AG04450 (cell line): Measurements from ENCODE around the gene ZNF689. TPM values are rescaled to one million over a fixed set of nuclear protein-coding genes. Genes with fewer than 3 reads are reported as not detected.

Experiments
- CTCF ChIA-PET: fragments of 300-600, 350-600 bp; formaldehyde crosslinking; extraction: SDS; loops from one replicate; lab custom pipeline; 2022; ENCODE audit warnings: antibody characterized with exemption, inconsistent platforms; lab: Charles Lee
- POLR2A ChIA-PET: fragments of 350-600 bp; formaldehyde crosslinking; extraction: SDS; loops from one replicate; lab custom pipeline; 2021; ENCODE audit warnings: antibody characterized with exemption, inconsistent platforms; lab: Yijun Ruan, JAX
- DNase-seq: peaks from one replicate; pipeline ENCODE4 v3.0.0-alpha.2; 2011; ENCODE audit warnings: low read depth, low spot score
- H3K27ac ChIP-seq: one replicate; pipeline ENCODE4 v1.5.1; 2012; ENCODE audit warnings: low read depth, low read length, control low read depth
- H3K27me3 ChIP-seq: one replicate; pipeline ENCODE4 v1.6.0; 2012; ENCODE audit warnings: low read length; ENCODE audit not compliant: control insufficient read depth, insufficient read depth
- H3K4me3 ChIP-seq: 2 replicates; pipeline ENCODE4 v1.5.1; 2011; ENCODE audit warnings: mild to moderate bottlenecking, low read depth, low read length, control low read depth
- H3K9me3 ChIP-seq: 2 replicates; pipeline ENCODE4 v1.5.1; 2012; ENCODE audit warnings: low read length; ENCODE audit not compliant: control insufficient read depth, insufficient read depth
- CTCF ChIP-seq: IDR thresholded peaks from 2 replicates; pipeline ENCODE4 v1.5.1; 2011; ENCODE audit warnings: low read depth, low read length, control low read depth, inconsistent platforms
- polyA plus RNA-seq: library from polyadenylated mRNA; depleted of rRNA; stranded (reverse); fragments of >200 nt; gene quantifications from 2 replicates; pipeline ENCODE4 v1.2.3, GENCODE V29; 2011

The ZNF689 gene
- polyA plus RNA-seq, 1 experiment: 4.2 TPM

GRCh38 chr16:30656388-30656787, 46.2 kb upstream of the ZNF689 start:
- Histone ChIP-seq H3K27ac (no peak overlapping the region), H3K9me3 (no peaks in the 10 kb centered on the region), H3K27me3 (no peaks in the 10 kb centered on the region), H3K4me3 (no peak overlapping the region)
- TF ChIP-seq CTCF: no peak
- POLR2A ChIA-PET: no interaction called here
- CTCF ChIA-PET: interaction anchor here (0.8 kb wide), 1 partner anchor 37 kb away, joined by 3 read pairs; no protein-coding TSS in a partner anchor
- no peak for DNase-seq

DNA sequence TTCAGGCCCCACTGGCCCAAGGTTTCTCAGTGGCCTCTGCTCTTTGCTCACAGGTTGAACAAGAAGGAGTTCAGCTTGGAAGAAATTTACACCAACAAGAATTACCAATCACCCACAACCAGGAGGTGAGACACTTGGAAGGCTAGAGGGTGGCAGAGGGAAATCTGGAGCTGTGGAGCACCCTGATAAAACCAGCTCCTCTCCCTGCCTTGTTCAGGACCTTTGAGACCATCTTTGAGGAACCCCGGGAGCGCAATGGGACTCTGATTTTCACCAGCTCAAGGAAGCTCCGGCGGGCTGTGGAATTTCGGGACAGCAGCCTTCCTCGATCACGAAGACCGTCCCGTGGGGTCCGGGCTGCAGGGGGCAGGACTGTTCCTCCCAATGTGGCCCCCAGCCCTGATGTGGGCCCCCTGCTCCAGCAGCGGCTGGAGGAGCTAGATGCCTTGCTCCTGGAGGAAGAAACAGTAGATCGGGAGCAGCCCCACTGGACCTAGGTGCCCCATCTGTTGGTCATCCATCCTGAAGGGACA, 45.7 kb upstream of the ZNF689 start:
- no peak for DNase-seq
- no peaks in the 10 kb centered on the region for H3K27me3 ChIP-seq
- H3K9me3 ChIP-seq: no peaks in the 10 kb centered on the region; the same call in 1 of the 2 replicates
- TF ChIP-seq CTCF: no peak
- no peak overlapping the region for H3K4me3 ChIP-seq
- H3K27ac ChIP-seq: peak overlapping the region; percentile 21
- CTCF ChIA-PET: interaction anchor here (0.8 kb wide), 1 partner anchor 38 kb away, joined by 3 read pairs; no protein-coding TSS in a partner anchor
- POLR2A ChIA-PET: no interaction called here

- H3K27me3 ChIP-seq: no peaks in the 10 kb centered on the region
These were observed 44.7 kb upstream of the ZNF689 start for GRCh38 chr16:30654856-30655255.

GRCh38 chr16:30652718-30653117, 42.5 kb upstream of the ZNF689 start:
- H3K4me3 ChIP-seq: no peak overlapping the region; the same call in 1 of the 2 replicates
- H3K27me3 ChIP-seq: no peaks in the 10 kb centered on the region
- ChIA-PET POLR2A (interaction anchor here (0.6 kb wide), 1 partner anchor 50 kb away, joined by 3 read pairs; no protein-coding TSS in a partner anchor), CTCF (no interaction called here)
- H3K27ac ChIP-seq: no peak overlapping the region
- no peak for TF ChIP-seq CTCF
- no peak for DNase-seq
- no peaks in the 10 kb centered on the region; the same call in 1 of the 2 replicates for H3K9me3 ChIP-seq

More at GRCh38 chr16:30654856-30655255, 44.7 kb upstream of the ZNF689 start:
- Histone ChIP-seq H3K9me3 (no peaks in the 10 kb centered on the region; the same call in 1 of the 2 replicates), H3K27ac (no peak overlapping the region), H3K4me3 (no peak overlapping the region)
- TF ChIP-seq CTCF: no peak
- ChIA-PET CTCF (no interaction called here), POLR2A (no interaction called here)
- DNase-seq: no peak

- DNase-seq: no peak
- ChIA-PET POLR2A (interaction anchor here (0.6 kb wide), 1 partner anchor 49 kb away, joined by 3 read pairs; no protein-coding TSS in a partner anchor), CTCF (no interaction called here)
- Histone ChIP-seq H3K27ac (no peak overlapping the region), H3K9me3 (no peaks in the 10 kb centered on the region; the same call in 1 of the 2 replicates), H3K27me3 (no peaks in the 10 kb centered on the region), H3K4me3 (peak overlapping the region; percentile 87)
- TF ChIP-seq CTCF: no peak
These were observed 41.8 kb upstream of the ZNF689 start for GRCh38 chr16:30652005-30652296.
